ENCODE data around the gene LRIG1. TPM values are rescaled to one million over a fixed set of nuclear protein-coding genes. Genes with fewer than 3 reads are reported as not detected.

LRIG1 gene
- total RNA-seq, 6 donors from 2014 or later, result 45.2 to 119 (median 81.9) TPM

- Histone ChIP-seq H3K27me3 (no peaks in the 10 kb centered on the region), H3K27ac (no peak overlapping the region), H3K36me3 (peaks cover 0 to 3% (median 0%) of the 10 kb centered on the region in 4 donors), H3K4me3 (no peak overlapping the region), H3K4me1 (peaks cover 5 to 22% (median 19%) of the 10 kb centered on the region in 4 donors), H3K9me3 (no peaks in the 10 kb centered on the region)
- no peak for DNase-seq
- WGBS, 2 donors, result 71 to 100% methylated on average over 2 to 9 of the region's 9 CpGs
- TF ChIP-seq EP300 (IDR thresholded peaks at IDR 0.05), result no peak
- no peak for TF ChIP-seq CTCF (IDR thresholded peaks at IDR 0.05)
- TF ChIP-seq POLR2A (IDR thresholded peaks at IDR 0.05), result no peak
- TF ChIP-seq POLR2AphosphoS5 (IDR thresholded peaks at IDR 0.05), result no peak
- no peak for ATAC-seq (ENCODE audit: low FRiP score in 2 of 2)
Observed at GRCh38 chr3:66432767-66433521, 67.9 kb downstream of the LRIG1 start.

GRCh38 chr3:66432041-66432766 lies 68.6 kb downstream of the LRIG1 start:
- ATAC-seq (ENCODE audit: low FRiP score in 2 of 2), result no peak
- no peaks in the 10 kb centered on the region for H3K27me3 ChIP-seq
- no peak overlapping the region for H3K27ac ChIP-seq
- H3K4me3 ChIP-seq, result no peak overlapping the region
- H3K36me3 ChIP-seq, result peaks cover 0 to 3% (median 0%) of the 10 kb centered on the region in 4 donors
- 83 to 89% methylated on average over 9 to 11 of the region's 11 CpGs for WGBS, 2 donors
- H3K9me3 ChIP-seq, result no peaks in the 10 kb centered on the region
- no peak for DNase-seq
- H3K4me1 ChIP-seq, result peaks cover 5 to 20% (median 17%) of the 10 kb centered on the region in 4 donors
- TF ChIP-seq CTCF (IDR thresholded peaks at IDR 0.05) (no peak), EP300 (IDR thresholded peaks at IDR 0.05) (no peak), POLR2A (IDR thresholded peaks at IDR 0.05) (no peak), POLR2AphosphoS5 (IDR thresholded peaks at IDR 0.05) (no peak)

- no peak for TF ChIP-seq CTCF (IDR thresholded peaks at IDR 0.05)
- TF ChIP-seq EP300 (IDR thresholded peaks at IDR 0.05), result no peak
- TF ChIP-seq POLR2A (IDR thresholded peaks at IDR 0.05), result no peak
- TF ChIP-seq POLR2AphosphoS5 (IDR thresholded peaks at IDR 0.05), result no peak
- no peaks in the 10 kb centered on the region for H3K27me3 ChIP-seq
- WGBS, 2 donors, result 93 to 95% methylated on average over 2 to 3 of the region's 3 CpGs
- DNase-seq (no peak), ATAC-seq (ENCODE audit: low FRiP score in 2 of 2) (no peak)
- no peak overlapping the region for H3K4me3 ChIP-seq
- peaks cover 5 to 20% (median 13%) of the 10 kb centered on the region in 4 donors for H3K4me1 ChIP-seq
- H3K27ac ChIP-seq, result no peak overlapping the region
- no peaks in the 10 kb centered on the region for H3K9me3 ChIP-seq
- peaks cover 0 to 3% (median 0%) of the 10 kb centered on the region in 4 donors for H3K36me3 ChIP-seq
Observed at GRCh38 chr3:66431494-66431893, 69.3 kb downstream of the LRIG1 start.

GRCh38 chr3:66430876-66431275 lies 69.9 kb downstream of the LRIG1 start:
- Histone ChIP-seq H3K4me1 (peaks cover 5 to 20% (median 14%) of the 10 kb centered on the region in 4 donors), H3K27ac (no peak overlapping the region), H3K9me3 (no peaks in the 10 kb centered on the region), H3K36me3 (peaks cover 0 to 3% (median 0%) of the 10 kb centered on the region in 4 donors), H3K4me3 (no peak overlapping the region), H3K27me3 (no peaks in the 10 kb centered on the region)
- TF ChIP-seq POLR2A (IDR thresholded peaks at IDR 0.05), result no peak
- TF ChIP-seq EP300 (IDR thresholded peaks at IDR 0.05), result no peak
- no peak for TF ChIP-seq POLR2AphosphoS5 (IDR thresholded peaks at IDR 0.05)
- TF ChIP-seq CTCF (IDR thresholded peaks at IDR 0.05), result no peak
- ATAC-seq (ENCODE audit: low FRiP score in 2 of 2) (peak in 1 of 2 donors; percentile 9), DNase-seq (peak in 1 of 2 donors; percentile 8)
- WGBS, 2 donors, result 92 to 98% methylated on average over 6 to 8 of the region's 8 CpGs

Measured in upper lobe of left lung (tissue), 6 donors.